ENCODE results near the gene ZDHHC14.

DNA sequence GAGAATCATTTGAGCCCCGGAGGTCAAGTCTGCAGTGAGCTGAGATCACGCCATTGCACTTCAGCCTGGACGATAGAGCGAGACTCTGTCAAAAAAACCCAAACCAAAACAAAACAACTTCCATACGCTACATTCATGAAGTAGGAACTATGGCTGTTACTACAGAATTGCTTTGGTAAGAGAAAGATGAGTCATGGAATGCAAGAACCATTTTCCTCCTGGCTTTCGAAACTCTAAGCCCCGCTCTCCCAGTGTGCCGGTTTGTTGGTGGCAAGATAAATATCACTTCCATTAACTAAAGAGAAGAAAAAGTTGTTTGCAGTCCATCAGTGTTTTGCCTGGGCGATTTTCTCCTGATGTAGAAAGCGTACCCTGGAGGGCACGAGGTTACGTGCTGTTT, 61.3 kb downstream of the ZDHHC14 start:
- TF ChIP-seq POLR2AphosphoS5 (IDR thresholded peaks at IDR 0.05) (no peak), POLR2A (IDR thresholded peaks at IDR 0.05) (no peak), EP300 (IDR thresholded peaks at IDR 0.05) (no peak)
- TF ChIP-seq, protein P1, sequence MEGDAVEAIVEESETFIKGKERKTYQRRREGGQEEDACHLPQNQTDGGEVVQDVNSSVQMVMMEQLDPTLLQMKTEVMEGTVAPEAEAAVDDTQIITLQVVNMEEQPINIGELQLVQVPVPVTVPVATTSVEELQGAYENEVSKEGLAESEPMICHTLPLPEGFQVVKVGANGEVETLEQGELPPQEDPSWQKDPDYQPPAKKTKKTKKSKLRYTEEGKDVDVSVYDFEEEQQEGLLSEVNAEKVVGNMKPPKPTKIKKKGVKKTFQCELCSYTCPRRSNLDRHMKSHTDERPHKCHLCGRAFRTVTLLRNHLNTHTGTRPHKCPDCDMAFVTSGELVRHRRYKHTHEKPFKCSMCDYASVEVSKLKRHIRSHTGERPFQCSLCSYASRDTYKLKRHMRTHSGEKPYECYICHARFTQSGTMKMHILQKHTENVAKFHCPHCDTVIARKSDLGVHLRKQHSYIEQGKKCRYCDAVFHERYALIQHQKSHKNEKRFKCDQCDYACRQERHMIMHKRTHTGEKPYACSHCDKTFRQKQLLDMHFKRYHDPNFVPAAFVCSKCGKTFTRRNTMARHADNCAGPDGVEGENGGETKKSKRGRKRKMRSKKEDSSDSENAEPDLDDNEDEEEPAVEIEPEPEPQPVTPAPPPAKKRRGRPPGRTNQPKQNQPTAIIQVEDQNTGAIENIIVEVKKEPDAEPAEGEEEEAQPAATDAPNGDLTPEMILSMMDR (IDR thresholded peaks at IDR 0.05) = no peak
